GM19043 (cell line): ENCODE results near the gene C6orf62.
"Not testable (repeated sequence)": the region's sequence is repeated elsewhere in the genome, so short reads cannot be mapped to it uniquely, and the experiment has no call there.

Experiments
- ATAC-seq: cut with Tn5 transposase; IDR thresholded peaks from one replicate; pipeline ENCODE4 v1.9.1; 2021; ENCODE audit warnings: low read depth; ENCODE audit not compliant: unreplicated experiment

C6orf62 gene

DNA sequence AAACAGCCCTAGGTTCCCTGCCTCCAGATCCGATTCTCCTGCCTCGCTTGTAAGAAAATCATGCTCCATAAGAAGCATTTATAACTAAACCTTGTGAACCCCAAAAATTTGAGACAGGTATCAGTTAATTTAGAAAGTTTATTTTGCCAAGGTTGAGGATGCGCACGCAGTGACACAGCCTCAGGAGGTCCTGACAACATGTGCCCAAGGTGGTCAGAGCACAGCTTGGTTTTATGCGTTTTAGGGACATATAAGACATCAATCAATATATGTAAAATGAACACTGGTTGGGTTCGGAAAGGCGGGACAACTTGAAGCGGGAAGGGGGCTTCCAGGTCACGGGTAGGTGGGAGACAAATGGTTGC, 50.0 kb downstream of the C6orf62 start:
- ATAC-seq: no peak

GRCh38 chr6:24668066-24668996, 50.6 kb downstream of the C6orf62 start:
- not testable (repeated sequence) for ATAC-seq

DNA sequence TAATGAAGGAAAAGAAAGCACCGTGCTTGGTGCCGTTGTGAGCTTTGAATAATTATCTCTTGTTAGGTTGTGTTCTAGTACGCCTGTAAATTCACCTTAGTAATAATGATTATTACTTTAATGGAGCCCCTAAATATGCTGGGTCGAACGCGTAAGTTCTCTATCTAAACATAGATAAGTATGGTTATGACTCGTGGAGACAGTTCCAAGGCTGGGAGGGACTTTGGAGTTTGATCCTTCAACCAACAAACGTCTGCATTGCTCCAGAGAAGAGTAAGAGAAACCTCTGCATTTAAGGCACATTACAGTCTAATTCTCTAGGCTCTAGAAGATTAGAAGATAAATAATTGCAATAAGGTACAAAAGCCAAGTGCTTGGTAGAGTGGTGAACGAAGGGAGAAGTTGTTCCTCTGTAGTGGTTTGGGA, 51.6 kb downstream of the C6orf62 start:
- no peak for ATAC-seq

DNA sequence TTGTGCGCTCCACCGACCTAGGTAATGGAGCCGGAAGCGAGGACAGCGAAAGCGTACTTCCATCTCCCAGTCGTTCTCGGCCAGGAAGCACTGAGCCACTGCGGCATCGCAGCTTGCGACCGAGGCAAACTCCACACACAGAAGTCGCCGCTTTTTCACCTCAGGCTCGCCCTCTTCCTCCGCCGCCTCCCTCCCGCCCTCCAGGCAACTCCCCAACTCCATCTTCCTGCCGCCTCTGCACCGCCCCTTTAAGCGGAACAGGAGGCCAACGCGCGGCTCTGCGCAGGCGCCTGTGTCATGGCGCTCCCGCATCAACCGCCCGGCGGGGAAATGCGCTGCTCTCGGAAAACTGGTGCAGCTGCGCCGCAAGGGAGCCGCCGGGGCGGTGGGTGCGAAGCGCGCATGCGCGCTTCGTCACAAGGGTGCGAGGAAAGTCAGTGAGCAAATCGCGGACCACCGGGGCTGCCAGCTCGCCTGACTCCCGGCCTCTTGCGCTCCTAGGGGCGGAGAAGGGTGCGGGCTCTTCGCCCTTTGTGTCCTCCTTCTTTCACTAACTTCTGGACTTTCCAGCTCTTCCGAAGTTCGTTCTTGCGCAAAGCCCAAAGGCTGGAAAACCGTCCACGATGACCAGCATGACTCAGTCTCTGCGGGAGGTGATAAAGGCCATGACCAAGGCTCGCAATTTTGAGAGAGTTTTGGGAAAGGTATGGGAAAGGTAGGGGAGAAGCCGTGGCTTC, 52.1 kb downstream of the C6orf62 start, which contains the start of the genes ACOT13 and TDP2:
Gene ACOT13 (plus strand): TSS at position 437 of the 737 bp plus-strand sequence. CDS start 187 bp downstream, at position 624.
Gene TDP2 (minus strand): TSS at position 259 of the 737 bp plus-strand sequence. CDS start 37 bp downstream, at position 222.
- peak; percentile 94 for ATAC-seq

DNA sequence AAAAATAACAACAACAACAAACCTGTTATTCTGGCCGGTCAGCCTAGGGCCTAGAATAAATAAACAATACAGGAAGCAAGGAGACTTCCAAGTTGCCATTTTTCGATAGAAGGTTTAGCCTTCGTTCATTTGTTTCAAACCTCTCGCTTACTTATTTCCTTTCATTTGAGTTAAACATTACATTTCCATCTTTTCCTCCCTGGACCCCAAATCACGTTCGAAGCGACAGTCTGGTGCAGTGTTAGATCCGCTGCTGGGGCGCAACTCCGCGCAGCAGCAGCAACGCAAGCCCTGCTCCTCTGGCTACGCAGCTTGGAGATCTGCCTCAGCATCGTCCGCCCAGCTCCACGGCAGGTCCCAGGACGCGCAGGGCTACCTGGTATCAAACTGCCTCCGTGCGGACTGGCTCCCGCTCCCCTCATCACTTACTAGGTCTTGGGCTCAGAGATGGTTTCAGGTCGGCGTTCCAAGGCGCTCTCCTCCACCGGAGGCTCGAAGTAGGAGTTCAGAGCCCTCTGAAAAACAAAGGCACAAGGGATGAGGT, 52.8 kb downstream of the C6orf62 start:
- ATAC-seq: peak; percentile 28

DNA sequence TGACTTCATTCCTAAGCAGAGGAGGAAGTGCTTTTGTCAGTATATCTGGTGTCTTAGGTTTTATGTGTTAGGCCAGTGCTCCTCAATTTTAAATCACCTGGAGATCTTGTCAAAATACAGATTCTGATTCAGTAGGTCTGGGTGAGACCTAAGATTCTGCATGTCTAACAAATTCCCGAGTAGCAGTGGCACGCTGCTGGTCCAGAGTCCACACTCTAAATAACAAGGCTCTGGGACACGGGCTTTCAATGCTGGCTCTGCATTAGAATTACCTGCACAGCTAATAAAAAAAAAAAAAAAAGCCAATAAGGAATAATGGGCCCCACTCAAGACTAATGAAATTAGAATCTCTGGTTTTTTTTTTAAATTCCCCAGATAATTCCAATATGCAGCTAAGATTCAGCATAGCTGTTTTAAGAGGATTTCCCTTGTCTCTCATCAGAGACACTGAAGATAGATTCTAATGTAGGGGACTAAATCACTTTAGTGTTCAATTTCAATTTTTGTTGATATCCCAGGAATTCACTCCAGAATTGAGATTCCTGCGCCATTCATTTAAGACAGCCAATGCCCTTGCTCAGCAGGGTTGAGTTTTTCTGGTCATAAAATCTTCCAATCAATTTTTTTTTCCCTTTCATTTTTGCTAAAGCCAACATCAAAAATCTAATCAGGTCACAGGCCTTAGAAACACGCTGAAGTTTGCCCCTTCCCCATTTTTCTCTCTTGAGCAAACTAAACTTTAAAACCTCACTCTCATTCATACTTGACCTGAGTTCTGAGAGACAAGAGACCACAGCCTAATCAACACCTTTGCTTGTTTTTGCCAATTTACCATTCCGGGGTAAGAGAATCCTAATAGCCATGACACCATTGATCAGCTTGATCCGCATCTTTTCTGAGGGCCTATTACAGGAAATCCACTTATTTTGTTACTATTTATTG, 54.6 kb downstream of the C6orf62 start:
- ATAC-seq: no peak

DNA sequence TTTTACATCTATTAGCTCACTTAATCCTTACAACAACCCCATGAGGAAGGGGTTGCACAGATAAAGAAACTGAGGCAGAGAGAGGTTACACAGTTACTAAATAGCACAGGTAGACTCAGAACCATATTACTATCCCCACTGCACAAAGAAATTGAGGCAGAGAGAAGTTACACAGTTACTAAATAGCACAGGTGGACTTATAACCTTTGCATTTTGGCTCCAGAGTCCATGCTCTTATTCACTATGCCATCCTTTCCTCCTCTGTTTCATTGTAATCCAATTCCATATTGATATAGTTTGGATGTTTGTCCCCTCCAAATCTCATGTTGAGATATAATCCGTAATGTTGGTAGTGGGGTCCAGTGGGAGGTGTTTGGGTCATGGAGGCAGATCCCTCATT, 55.8 kb downstream of the C6orf62 start:
- ATAC-seq: no peak

DNA sequence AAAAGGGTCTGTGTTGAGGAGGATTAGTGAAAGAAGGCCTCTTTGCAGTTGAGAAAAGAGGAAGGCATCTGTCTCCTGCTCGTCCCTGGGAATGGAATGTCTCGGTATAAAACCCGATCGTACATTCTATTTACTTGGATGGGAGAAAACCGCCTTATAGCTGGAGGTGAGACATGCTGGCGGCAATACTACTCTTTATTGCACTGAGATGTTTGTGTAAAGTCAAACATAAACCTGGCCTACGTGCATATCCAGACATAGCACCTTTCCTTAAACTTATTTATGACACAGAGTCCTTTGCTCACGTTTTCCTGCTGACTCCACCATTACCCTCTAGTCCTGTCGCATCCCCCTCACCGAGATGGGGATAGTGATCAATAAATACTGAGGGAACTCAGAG, 56.7 kb downstream of the C6orf62 start:
- ATAC-seq: no peak

DNA sequence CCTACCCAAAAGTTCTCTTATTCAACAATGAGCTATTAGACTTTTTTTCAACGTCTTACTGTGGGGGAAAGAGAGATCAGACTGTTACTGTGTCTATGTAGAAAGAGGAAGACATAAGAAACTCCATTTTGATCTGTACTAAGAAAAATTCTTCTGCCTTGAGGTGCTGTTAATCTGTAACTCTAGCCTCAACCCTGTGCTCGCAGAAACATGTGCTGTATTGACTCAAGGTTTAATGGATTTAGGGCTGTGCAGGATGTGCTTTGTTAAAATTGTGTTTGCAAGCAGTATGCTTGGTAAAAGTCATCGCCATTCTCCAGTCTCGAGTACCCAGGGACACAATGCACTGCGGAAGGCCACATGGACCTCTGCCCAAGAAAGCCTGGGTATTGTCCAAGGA, 57.2 kb downstream of the C6orf62 start:
- not testable (repeated sequence) for ATAC-seq

- no peak for ATAC-seq
Measured at GRCh38 chr6:24660105-24660504, 58.8 kb downstream of the C6orf62 start.

- no peak for ATAC-seq
Measured at GRCh38 chr6:24659561-24659960, 59.4 kb downstream of the C6orf62 start.

DNA sequence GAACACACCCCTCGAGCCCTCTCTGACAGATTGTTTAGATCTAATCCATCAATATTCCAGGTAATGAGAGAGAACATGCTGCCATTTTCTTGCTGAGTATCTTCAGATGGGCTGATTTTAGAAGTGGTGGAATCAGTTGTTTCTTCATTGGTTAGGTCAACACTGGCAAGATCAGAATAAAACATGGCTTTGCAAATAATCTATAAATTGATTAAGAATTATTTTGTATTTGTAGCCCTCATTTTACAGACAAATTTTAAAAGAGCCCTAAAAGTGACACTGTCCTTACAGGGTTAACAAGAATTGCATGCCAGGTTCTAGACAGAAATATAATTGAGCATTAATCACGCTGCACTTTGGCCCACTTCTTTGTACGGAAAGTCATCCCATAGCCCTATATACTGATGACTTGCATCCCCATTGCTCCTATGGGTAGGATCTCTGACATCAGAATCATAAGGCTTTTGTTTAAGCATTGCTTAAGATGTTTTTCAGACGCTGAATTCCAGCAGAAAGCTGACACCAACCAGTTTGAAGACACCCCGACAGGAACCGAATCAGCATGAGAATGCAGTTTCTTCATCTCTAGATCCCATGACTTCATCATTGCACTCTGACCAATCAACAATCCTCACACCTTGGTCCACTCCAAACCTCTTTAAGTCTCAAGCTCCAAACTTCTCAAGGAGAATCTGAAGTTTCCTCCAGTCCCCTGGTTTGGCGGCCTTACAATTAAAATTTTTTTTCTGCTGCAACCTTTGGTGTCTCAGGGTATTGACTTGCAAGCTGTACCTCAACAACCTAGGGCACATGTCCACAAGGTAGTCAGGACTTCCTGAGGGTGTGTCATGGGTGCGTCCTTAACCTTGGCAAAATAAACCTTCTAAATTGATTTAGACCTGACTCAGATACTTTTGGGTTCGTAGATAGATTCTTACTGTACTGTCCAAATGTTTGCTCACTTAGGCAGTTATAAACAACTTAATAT, 60.1 kb downstream of the C6orf62 start:
- no peak for ATAC-seq

DNA sequence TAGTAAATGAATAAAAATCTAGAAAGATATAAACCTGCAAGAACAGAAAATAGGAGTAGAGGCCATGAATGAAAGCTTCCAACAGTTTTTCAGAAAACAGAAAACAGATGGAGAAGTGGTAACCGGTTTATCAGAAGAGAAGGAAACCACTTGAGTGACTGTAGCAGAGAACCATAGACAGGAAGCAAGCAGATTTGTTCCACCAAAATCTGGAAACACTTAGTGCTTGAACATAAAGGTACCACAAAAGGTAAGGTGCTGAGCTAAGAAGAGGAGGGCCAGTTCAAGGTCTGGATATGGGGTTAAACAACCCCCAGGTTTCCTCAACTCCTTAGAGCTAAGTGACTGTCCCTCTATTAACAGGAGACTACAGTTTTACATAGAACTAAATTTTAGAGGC, 63.7 kb downstream of the C6orf62 start:
- ATAC-seq: no peak
